GM21723 (cell line): ENCODE results near the gene ARSI.
"Not testable (repeated sequence)": the region's sequence is repeated elsewhere in the genome, so short reads cannot be mapped to it uniquely, and the experiment has no call there.

Experiments
- ATAC-seq: cut with Tn5 transposase; IDR thresholded peaks from one replicate; pipeline ENCODE4 v1.9.1; 2021; ENCODE audit warnings: mild to moderate bottlenecking, moderate library complexity; ENCODE audit not compliant: unreplicated experiment

The ARSI gene

GRCh38 chr5:150248946-150249345, 53.8 kb downstream of the ARSI start:
- ATAC-seq: no peak

- not testable (repeated sequence) for ATAC-seq
Observed at GRCh38 chr5:150248493-150248892, 54.2 kb downstream of the ARSI start.

GRCh38 chr5:150247726-150248125, 55.0 kb downstream of the ARSI start:
- no peak for ATAC-seq

GRCh38 chr5:150246835-150247234, 55.9 kb downstream of the ARSI start:
- ATAC-seq: no peak

GRCh38 chr5:150246429-150246828, 56.3 kb downstream of the ARSI start:
- ATAC-seq: no peak
